ENCODE measurements around the gene ZNF609. TPM values are rescaled to one million over a fixed set of nuclear protein-coding genes. Genes with fewer than 3 reads are reported as not detected.

ZNF609 gene
- 24.1 to 27.2 TPM (median 24.2 TPM) in 3 replicates for total RNA-seq
- long read RNA-seq, partial matches to known transcripts: 1 of 9 reads
- long read RNA-seq, other reads (novel, unspliced or antisense): 8 of 9 reads

- H3K36me3 Mint-ChIP-seq (ENCODE audit: low read depth): peaks cover 6% of the 10 kb centered on the region
- H3K4me3 Mint-ChIP-seq (ENCODE audit: unreplicated experiment): peak within 1 kb of the TSS; percentile 77
- no peaks in the 10 kb centered on the region for H3K9me3 Mint-ChIP-seq (ENCODE audit: low read depth)
- DNase-seq (ENCODE audit: low spot score): peak; percentile 98
- peak within 1 kb of the TSS; percentile 87 for H3K27ac Mint-ChIP-seq (ENCODE audit: unreplicated experiment)
- peaks cover 51% of the 10 kb centered on the region for H3K4me1 Mint-ChIP-seq (ENCODE audit: low read depth)
- TF ChIP-seq CTCF (IDR thresholded peaks at IDR 0.05): no peak
- no peaks in the 10 kb centered on the region for H3K27me3 Mint-ChIP-seq (ENCODE audit: low read depth)
These were observed at the start of gene ZNF609 for GRCh38 chr15:64460206-64460723. ZNF609 (plus strand) TSS chr15:64460578; CDS start chr15:64499420, 38,842 bp downstream.

- no peak for TF ChIP-seq CTCF (IDR thresholded peaks at IDR 0.05)
- H3K4me1 Mint-ChIP-seq (ENCODE audit: low read depth): no peaks in the 10 kb centered on the region
- H3K36me3 Mint-ChIP-seq (ENCODE audit: low read depth): peaks cover 32% of the 10 kb centered on the region
These were observed 48.2 kb upstream of the ZNF609 start for GRCh38 chr15:64412216-64412615.

GRCh38 chr15:64422697-64423096 is 37.7 kb upstream of the ZNF609 start:
- Mint-ChIP-seq H3K4me1 (ENCODE audit: low read depth) (peaks cover 5% of the 10 kb centered on the region), H3K36me3 (ENCODE audit: low read depth) (peaks cover 25% of the 10 kb centered on the region), H3K9me3 (ENCODE audit: low read depth) (no peaks in the 10 kb centered on the region), H3K27me3 (ENCODE audit: low read depth) (no peaks in the 10 kb centered on the region), H3K27ac (ENCODE audit: unreplicated experiment) (no peak overlapping the region), H3K4me3 (ENCODE audit: unreplicated experiment) (no peak overlapping the region)
- no peak for TF ChIP-seq CTCF (IDR thresholded peaks at IDR 0.05)
- no peak for DNase-seq (ENCODE audit: low spot score)

More at GRCh38 chr15:64412216-64412615, 48.2 kb upstream of the ZNF609 start:
- H3K27me3 Mint-ChIP-seq (ENCODE audit: low read depth): no peaks in the 10 kb centered on the region
- no peak overlapping the region for H3K27ac Mint-ChIP-seq (ENCODE audit: unreplicated experiment)
- H3K9me3 Mint-ChIP-seq (ENCODE audit: low read depth): no peaks in the 10 kb centered on the region
- no peak overlapping the region for H3K4me3 Mint-ChIP-seq (ENCODE audit: unreplicated experiment)
- no peak for DNase-seq (ENCODE audit: low spot score)

GRCh38 chr15:64423970-64424369 is 36.4 kb upstream of the ZNF609 start:
- Mint-ChIP-seq H3K9me3 (ENCODE audit: low read depth) (no peaks in the 10 kb centered on the region), H3K27ac (ENCODE audit: unreplicated experiment) (no peak overlapping the region), H3K36me3 (ENCODE audit: low read depth) (peaks cover 20% of the 10 kb centered on the region), H3K27me3 (ENCODE audit: low read depth) (no peaks in the 10 kb centered on the region), H3K4me1 (ENCODE audit: low read depth) (peaks cover 5% of the 10 kb centered on the region), H3K4me3 (ENCODE audit: unreplicated experiment) (no peak overlapping the region)
- TF ChIP-seq CTCF (IDR thresholded peaks at IDR 0.05): no peak
- no peak for DNase-seq (ENCODE audit: low spot score)

- no peak overlapping the region for H3K27ac Mint-ChIP-seq (ENCODE audit: unreplicated experiment)
- peaks cover 20% of the 10 kb centered on the region for H3K36me3 Mint-ChIP-seq (ENCODE audit: low read depth)
- no peaks in the 10 kb centered on the region for H3K27me3 Mint-ChIP-seq (ENCODE audit: low read depth)
- no peak for TF ChIP-seq CTCF (IDR thresholded peaks at IDR 0.05)
- H3K4me1 Mint-ChIP-seq (ENCODE audit: low read depth): peaks cover 10% of the 10 kb centered on the region
- DNase-seq (ENCODE audit: low spot score): no peak
- H3K4me3 Mint-ChIP-seq (ENCODE audit: unreplicated experiment): no peak overlapping the region
- no peaks in the 10 kb centered on the region for H3K9me3 Mint-ChIP-seq (ENCODE audit: low read depth)
These were observed 35.2 kb upstream of the ZNF609 start for GRCh38 chr15:64425221-64425620.

Measured in chondrocyte (in vitro differentiated cells).